H9 (cell line): ENCODE results near the gene TMF1. TPM values are rescaled to one million over a fixed set of nuclear protein-coding genes. Genes with fewer than 3 reads are reported as not detected.

ENCODE experiments used
- DNase-seq: peaks from one replicate; pipeline ENCODE4 v3.0.0-alpha.2; 2017
- H2AFZ ChIP-seq: one replicate; pipeline ENCODE4 v1.6.1; 2013; ENCODE audit warnings: mild to moderate bottlenecking, low read length, control low read depth, moderate library complexity
- H2AK5ac ChIP-seq: 2 replicates; pipeline ENCODE4 v1.6.1; 2013; ENCODE audit warnings: low read length, control low read depth, mixed read lengths; ENCODE audit not compliant: insufficient read length
- H2BK120ac ChIP-seq: one replicate; pipeline ENCODE4 v1.6.1; 2013; ENCODE audit warnings: low read depth, mild to moderate bottlenecking, low read length, control low read depth, inconsistent platforms; ENCODE audit not compliant: poor library complexity, severe bottlenecking
- H2BK12ac ChIP-seq: 2 replicates; pipeline ENCODE4 v1.6.1; 2013; ENCODE audit warnings: low read length, control low read depth, mixed read lengths, low read depth; ENCODE audit not compliant: insufficient read length
- H2BK15ac ChIP-seq: 2 replicates; pipeline ENCODE4 v1.6.1; 2013; ENCODE audit warnings: low read depth, low read length, control low read depth
- H2BK20ac ChIP-seq: one replicate; pipeline ENCODE4 v1.6.1; 2013; ENCODE audit warnings: low read depth, mild to moderate bottlenecking, low read length, control low read depth, inconsistent platforms; ENCODE audit not compliant: poor library complexity, severe bottlenecking
- H2BK5ac ChIP-seq: 2 replicates; pipeline ENCODE4 v1.6.1; 2013; ENCODE audit warnings: low read length, control low read depth, mixed read lengths; ENCODE audit not compliant: insufficient read length
- H3K14ac ChIP-seq: 2 replicates; pipeline ENCODE4 v1.6.1; 2013; ENCODE audit warnings: low read length, control low read depth; ENCODE audit not compliant: insufficient read depth
- H3K18ac ChIP-seq: 2 replicates; pipeline ENCODE4 v1.6.1; 2013; ENCODE audit warnings: low read depth, mild to moderate bottlenecking, mixed read lengths, low read length, control low read depth; ENCODE audit not compliant: insufficient read length
- H3K23ac ChIP-seq: 2 replicates; pipeline ENCODE4 v1.6.1; 2013; ENCODE audit warnings: low read length, control low read depth, mixed read lengths, low read depth; ENCODE audit not compliant: insufficient read length
- H3K23me2 ChIP-seq: 2 replicates; pipeline ENCODE4 v1.6.1; 2013; ENCODE audit warnings: low read depth, mild to moderate bottlenecking, mixed read lengths, low read length, control low read depth; ENCODE audit not compliant: insufficient read length, poor library complexity, severe bottlenecking
- H3K27ac ChIP-seq: 2 replicates; pipeline ENCODE4 v1.5.1; 2013; ENCODE audit warnings: low read length, control low read depth, mixed read lengths, low read depth; ENCODE audit not compliant: insufficient read length
- H3K27me3 ChIP-seq: 2 replicates; pipeline ENCODE4 v1.6.1; 2013; ENCODE audit warnings: low read length, control low read depth, inconsistent platforms; ENCODE audit not compliant: insufficient read depth
- H3K4ac ChIP-seq: 2 replicates; pipeline ENCODE4 v1.6.1; 2013; ENCODE audit warnings: low read depth, mild to moderate bottlenecking, control low read depth, inconsistent platforms, low read length, moderate library complexity
- H3K4me1 ChIP-seq: 2 replicates; pipeline ENCODE4 v1.6.1; 2013; ENCODE audit warnings: low read length, control low read depth, inconsistent platforms; ENCODE audit not compliant: insufficient read depth
- H3K4me2 ChIP-seq: 2 replicates; pipeline ENCODE4 v1.6.1; 2013; ENCODE audit warnings: low read length, control low read depth, mixed read lengths; ENCODE audit not compliant: insufficient read length, insufficient read depth
- H3K56ac ChIP-seq: 2 replicates; pipeline ENCODE4 v1.6.1; 2013; ENCODE audit warnings: low read depth, mild to moderate bottlenecking, mixed read lengths, low read length, control low read depth; ENCODE audit not compliant: insufficient read length
- H3K79me1 ChIP-seq: 2 replicates; pipeline ENCODE4 v1.6.1; 2013; ENCODE audit warnings: low read depth, mild to moderate bottlenecking, moderate library complexity, low read length, control low read depth, inconsistent platforms; ENCODE audit not compliant: insufficient read depth, poor library complexity, severe bottlenecking
- H3K79me2 ChIP-seq: 2 replicates; pipeline ENCODE4 v1.6.1; 2013; ENCODE audit warnings: low read length, control low read depth, inconsistent platforms; ENCODE audit not compliant: insufficient read depth
- H3K9ac ChIP-seq: 2 replicates; pipeline ENCODE4 v1.6.1; 2013; ENCODE audit warnings: low read length, control low read depth, mixed read lengths; ENCODE audit not compliant: insufficient read length; ENCODE audit errors: extremely low read depth
- H3K9me3 ChIP-seq: one replicate; pipeline ENCODE4 v1.6.1; 2013; ENCODE audit warnings: low read depth, low read length, inconsistent platforms; ENCODE audit not compliant: control insufficient read depth
- H3T11ph ChIP-seq: one replicate; pipeline ENCODE4 v1.6.1; 2013; ENCODE audit warnings: mild to moderate bottlenecking, low read length, control low read depth, inconsistent platforms
- H4K20me1 ChIP-seq: one replicate; pipeline ENCODE4 v1.6.1; 2013; ENCODE audit not compliant: control insufficient read depth, insufficient read length, insufficient read depth
- H4K5ac ChIP-seq: 2 replicates; pipeline ENCODE4 v1.6.1; 2013; ENCODE audit warnings: low read depth, mild to moderate bottlenecking, mixed read lengths, low read length, control low read depth; ENCODE audit not compliant: insufficient read length
- H4K8ac ChIP-seq: replicated peaks from 2 replicates; pipeline ENCODE4 v1.6.1; 2013; ENCODE audit warnings: low read length, control low read depth, mixed read lengths, low read depth; ENCODE audit not compliant: insufficient read length
- H4K91ac ChIP-seq: 2 replicates; pipeline ENCODE4 v1.6.1; 2013; ENCODE audit warnings: low read depth, mild to moderate bottlenecking, moderate library complexity, mixed read lengths, low read length, control low read depth; ENCODE audit not compliant: insufficient read length
- H3K27ac Mint-ChIP-seq, 3 experiments: 2 replicates in 2 of 3; 3 replicates in 1 of 3; pipeline ENCODE4 v1.8.0; 2020 to 2021; ENCODE audit warnings: mixed read lengths in 3 of 3, mild to moderate bottlenecking in 1 of 3, moderate library complexity in 1 of 3
- H3K27me3 Mint-ChIP-seq: 2 replicates; pipeline ENCODE4 v1.8.0; 2021; ENCODE audit warnings: low read depth, mild to moderate bottlenecking, moderate library complexity, mixed read lengths
- H3K36me3 Mint-ChIP-seq, 3 experiments: 2 replicates in 2 of 3; 3 replicates in 1 of 3; pipeline ENCODE4 v1.8.0; 2020 to 2021; ENCODE audit warnings: low read depth in 3 of 3, mixed read lengths in 3 of 3; ENCODE audit not compliant: insufficient read depth in 1 of 3
- H3K4me1 Mint-ChIP-seq, 2 experiments: 2 replicates each; pipeline ENCODE4 v1.8.0; 2020; ENCODE audit warnings: mixed read lengths in 2 of 2
- H3K4me3 Mint-ChIP-seq, 2 experiments: 2 replicates in 1 of 2; 3 replicates in 1 of 2; pipeline ENCODE4 v1.8.0; 2020 to 2021; ENCODE audit warnings: mild to moderate bottlenecking in 2 of 2, mixed read lengths in 2 of 2, moderate library complexity in 1 of 2
- H3K9me3 Mint-ChIP-seq, 2 experiments: 2 replicates in 1 of 2; 3 replicates in 1 of 2; pipeline ENCODE4 v1.8.0; 2020; ENCODE audit warnings: mild to moderate bottlenecking in 2 of 2, mixed read lengths in 2 of 2, moderate library complexity in 1 of 2
- CTCF ChIP-seq: fragments of 200-600 bp; sonication (generic); conservative IDR thresholded peaks from 3 replicates; pipeline ENCODE4 v1.8.0; 2021; ENCODE audit warnings: antibody characterized with exemption, mild to moderate bottlenecking
- WGBS: extraction: QIAGEN DNeasy Blood & Tissue Kit; methylation state at CpG from one replicate; pipeline ENCODE4 v1.1.7; 2013; ENCODE audit warnings: missing lambda C conversion rate, low lambda C conversion rate, mixed read lengths; ENCODE audit not compliant: insufficient read length; ENCODE audit errors: extremely low coverage; 5-methylcytosine and 5-hydroxymethylcytosine counted together
- total RNA-seq: library from RNA; stranded (reverse); gene quantifications from 2 replicates; pipeline ENCODE4 v1.2.1, GENCODE V29; 2021

The TMF1 gene
- total RNA-seq, 1 experiment from 2014 or later = 21.9 TPM

DNA sequence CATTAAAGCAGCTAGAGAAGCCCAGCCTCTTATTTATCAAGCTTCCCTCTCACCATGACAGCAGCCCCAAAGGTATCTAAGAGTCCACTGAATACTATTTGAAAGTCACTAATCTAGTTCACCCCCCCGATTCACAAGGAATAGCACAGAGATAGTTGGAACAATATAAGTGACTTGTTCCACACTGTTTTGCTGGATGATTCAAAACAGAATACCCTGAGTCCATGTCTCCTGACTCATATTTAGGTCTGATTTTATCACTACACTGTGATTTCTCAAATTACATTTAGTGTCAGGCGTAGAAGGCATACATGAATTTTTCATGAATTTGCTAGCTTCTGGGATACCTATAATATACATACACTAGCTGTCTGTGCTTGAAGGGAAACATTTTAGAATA, 20.0 kb downstream of the TMF1 start:
- H3K4me3 Mint-ChIP-seq = no peak overlapping the region
- Histone ChIP-seq H3K4ac (no peak overlapping the region), H3K18ac (no peak overlapping the region), H3K23me2 (no peaks in the 10 kb centered on the region), H2AFZ (no peak overlapping the region), H3K79me2 (no peaks in the 10 kb centered on the region), H2BK12ac (no peak overlapping the region), H4K91ac (no peak overlapping the region), H3K14ac (no peak overlapping the region), H2BK15ac (no peak overlapping the region), H2BK120ac (no peak overlapping the region), H2AK5ac (no peak overlapping the region), H3K9ac (no peak overlapping the region), H2BK5ac (no peak overlapping the region), H3K27me3 (no peaks in the 10 kb centered on the region), H3K56ac (no peak overlapping the region), H3T11ph (no peak overlapping the region), H2BK20ac (no peak overlapping the region), H3K27ac (no peak overlapping the region), H3K9me3 (no peaks in the 10 kb centered on the region), H4K8ac (no peak overlapping the region), H3K4me2 (no peak overlapping the region), H4K5ac (no peak overlapping the region), H3K79me1 (no peaks in the 10 kb centered on the region), H3K4me1 (no peaks in the 10 kb centered on the region), H4K20me1 (no peaks in the 10 kb centered on the region), H3K23ac (no peak overlapping the region)
- TF ChIP-seq CTCF = no peak
- DNase-seq = no peak
- H3K27ac Mint-ChIP-seq = no peak overlapping the region
- H3K36me3 Mint-ChIP-seq = peaks cover 12 to 72% (median 47%) of the 10 kb centered on the region in 3 experiments
- no peaks in the 10 kb centered on the region for H3K27me3 Mint-ChIP-seq
- WGBS = no CpG with 5 or more reads among the region's 2 CpGs
- no peaks in the 10 kb centered on the region for H3K4me1 Mint-ChIP-seq
- H3K9me3 Mint-ChIP-seq = no peaks in the 10 kb centered on the region
